SU-DHL-6 (cell line): ENCODE measurements around the gene ATXN2L.

Experiments
- EZH2phosphoT487 ChIP-seq: fragments of 200-600 bp; sonication (generic), shearing (Covaris generic); conservative IDR thresholded peaks from 2 replicates; pipeline ENCODE4 v1.6.1; 2018; ENCODE audit warnings: mild to moderate bottlenecking, antibody characterized with exemption, low read length, moderate library complexity, mixed read lengths
- TF ChIP-seq, protein P1 (sequence below): fragments of 200-600 bp; sonication (generic); IDR thresholded peaks from one replicate; pipeline ENCODE4 v1.5.1; 2017; ENCODE audit warnings: antibody characterized with exemption, mild to moderate bottlenecking, low read length, moderate library complexity; ENCODE audit not compliant: insufficient read depth, poor library complexity, severe bottlenecking

DNA sequence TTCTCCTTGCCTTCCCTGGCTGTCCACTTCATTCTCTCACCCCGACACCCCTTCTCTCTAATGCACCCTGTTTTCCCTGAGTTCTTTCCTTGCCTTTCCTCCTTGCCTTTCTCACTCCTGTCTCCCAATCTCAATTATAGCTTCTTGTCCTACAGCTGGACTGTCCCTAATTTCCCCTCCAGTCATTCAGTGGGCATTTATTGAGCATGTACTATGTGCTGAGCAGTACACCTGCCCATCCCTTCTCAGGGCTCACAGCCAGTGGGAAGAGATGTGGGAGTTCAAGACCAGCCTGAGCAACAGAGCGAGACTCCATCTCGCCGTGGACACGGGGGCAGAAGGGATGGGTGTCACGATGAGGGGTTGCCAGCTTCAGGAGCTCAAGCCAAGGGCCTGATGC is 61.2 kb downstream of the ATXN2L start:
- TF ChIP-seq, protein P1, sequence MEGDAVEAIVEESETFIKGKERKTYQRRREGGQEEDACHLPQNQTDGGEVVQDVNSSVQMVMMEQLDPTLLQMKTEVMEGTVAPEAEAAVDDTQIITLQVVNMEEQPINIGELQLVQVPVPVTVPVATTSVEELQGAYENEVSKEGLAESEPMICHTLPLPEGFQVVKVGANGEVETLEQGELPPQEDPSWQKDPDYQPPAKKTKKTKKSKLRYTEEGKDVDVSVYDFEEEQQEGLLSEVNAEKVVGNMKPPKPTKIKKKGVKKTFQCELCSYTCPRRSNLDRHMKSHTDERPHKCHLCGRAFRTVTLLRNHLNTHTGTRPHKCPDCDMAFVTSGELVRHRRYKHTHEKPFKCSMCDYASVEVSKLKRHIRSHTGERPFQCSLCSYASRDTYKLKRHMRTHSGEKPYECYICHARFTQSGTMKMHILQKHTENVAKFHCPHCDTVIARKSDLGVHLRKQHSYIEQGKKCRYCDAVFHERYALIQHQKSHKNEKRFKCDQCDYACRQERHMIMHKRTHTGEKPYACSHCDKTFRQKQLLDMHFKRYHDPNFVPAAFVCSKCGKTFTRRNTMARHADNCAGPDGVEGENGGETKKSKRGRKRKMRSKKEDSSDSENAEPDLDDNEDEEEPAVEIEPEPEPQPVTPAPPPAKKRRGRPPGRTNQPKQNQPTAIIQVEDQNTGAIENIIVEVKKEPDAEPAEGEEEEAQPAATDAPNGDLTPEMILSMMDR = no peak
- no peak for TF ChIP-seq EZH2phosphoT487
